ENCODE data around the gene GPR156. TPM values are rescaled to one million over a fixed set of nuclear protein-coding genes. Genes with fewer than 3 reads are reported as not detected.

Gene GPR156
- total RNA-seq, 2 donors from 2014 or later: 1.1 to 1.2 TPM

DNA sequence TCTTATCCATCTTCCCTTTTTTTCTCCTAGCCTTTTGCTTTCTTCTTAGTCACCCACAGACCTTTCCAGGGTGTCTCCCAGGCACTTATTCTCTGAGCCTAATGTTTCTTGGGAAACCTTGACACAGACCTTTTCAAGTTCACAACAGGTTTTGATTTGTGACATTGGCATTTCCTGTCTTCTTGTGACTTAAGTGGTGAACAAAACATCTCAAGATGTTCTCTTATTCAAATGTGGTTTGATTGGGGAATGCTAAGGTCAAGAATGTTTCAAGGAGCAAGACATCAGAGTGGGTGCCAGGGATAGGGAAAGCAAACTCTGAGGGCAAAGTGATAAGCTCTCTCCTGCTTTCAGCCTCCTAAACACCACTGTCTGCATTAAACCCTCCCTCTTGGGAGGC, 122.6 kb downstream of the GPR156 start:
- H3K27ac ChIP-seq (ENCODE audit: low read depth, low read length): no peak overlapping the region
- no peak for DNase-seq
- no peak overlapping the region for H3K4me3 Mint-ChIP-seq
- no peaks in the 10 kb centered on the region for H3K36me3 ChIP-seq (ENCODE audit: control insufficient read depth, insufficient read depth, low read length)
- H3K9ac ChIP-seq (ENCODE audit: extremely low read depth, low read length, poor library complexity, severe bottlenecking): no peak overlapping the region
- no peaks in the 10 kb centered on the region for H3K9me3 ChIP-seq (ENCODE audit: control insufficient read depth, low read length)
- H3K36me3 Mint-ChIP-seq (ENCODE audit: low read depth): no peaks in the 10 kb centered on the region
- H3K27me3 Mint-ChIP-seq (ENCODE audit: insufficient read depth): no peaks in the 10 kb centered on the region
- H3K9me3 Mint-ChIP-seq: no peaks in the 10 kb centered on the region
- H3K4me1 Mint-ChIP-seq: peaks cover 21% of the 10 kb centered on the region
- H3K27me3 ChIP-seq (ENCODE audit: control insufficient read depth, insufficient read depth, low read length, poor library complexity, severe bottlenecking): no peaks in the 10 kb centered on the region
- TF ChIP-seq, protein P1, sequence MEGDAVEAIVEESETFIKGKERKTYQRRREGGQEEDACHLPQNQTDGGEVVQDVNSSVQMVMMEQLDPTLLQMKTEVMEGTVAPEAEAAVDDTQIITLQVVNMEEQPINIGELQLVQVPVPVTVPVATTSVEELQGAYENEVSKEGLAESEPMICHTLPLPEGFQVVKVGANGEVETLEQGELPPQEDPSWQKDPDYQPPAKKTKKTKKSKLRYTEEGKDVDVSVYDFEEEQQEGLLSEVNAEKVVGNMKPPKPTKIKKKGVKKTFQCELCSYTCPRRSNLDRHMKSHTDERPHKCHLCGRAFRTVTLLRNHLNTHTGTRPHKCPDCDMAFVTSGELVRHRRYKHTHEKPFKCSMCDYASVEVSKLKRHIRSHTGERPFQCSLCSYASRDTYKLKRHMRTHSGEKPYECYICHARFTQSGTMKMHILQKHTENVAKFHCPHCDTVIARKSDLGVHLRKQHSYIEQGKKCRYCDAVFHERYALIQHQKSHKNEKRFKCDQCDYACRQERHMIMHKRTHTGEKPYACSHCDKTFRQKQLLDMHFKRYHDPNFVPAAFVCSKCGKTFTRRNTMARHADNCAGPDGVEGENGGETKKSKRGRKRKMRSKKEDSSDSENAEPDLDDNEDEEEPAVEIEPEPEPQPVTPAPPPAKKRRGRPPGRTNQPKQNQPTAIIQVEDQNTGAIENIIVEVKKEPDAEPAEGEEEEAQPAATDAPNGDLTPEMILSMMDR (conservative IDR thresholded peaks at IDR 0.05): no peak
- H3K4me3 ChIP-seq (ENCODE audit: low read length): no peak overlapping the region
- H3K4me1 ChIP-seq (ENCODE audit: control insufficient read depth, insufficient read depth, low read length): no peaks in the 10 kb centered on the region
- H3K27ac Mint-ChIP-seq: no peak overlapping the region

DNA sequence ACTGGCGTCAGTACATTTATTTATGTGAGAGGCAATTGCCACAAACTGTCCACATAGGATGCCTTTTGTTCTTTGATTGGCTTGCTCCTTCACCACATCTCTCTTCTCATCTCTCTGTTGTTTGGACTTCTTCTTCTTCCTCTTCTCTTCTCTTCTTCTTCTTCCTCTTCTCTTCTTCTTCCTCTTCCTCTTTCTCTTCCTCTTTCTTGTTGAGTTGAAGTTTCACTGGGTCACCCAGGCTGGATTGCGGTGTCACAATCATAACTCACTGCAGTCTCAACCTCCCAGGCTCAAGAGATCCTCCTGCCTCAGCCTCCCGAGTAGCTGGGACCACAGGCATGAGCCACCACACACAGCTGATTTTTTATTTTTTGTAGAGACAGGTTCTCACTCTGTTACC, 123.1 kb downstream of the GPR156 start:
- TF ChIP-seq, protein P1 (conservative IDR thresholded peaks at IDR 0.05): no peak
- Mint-ChIP-seq H3K9me3 (no peaks in the 10 kb centered on the region), H3K27ac (no peak overlapping the region), H3K27me3 (ENCODE audit: insufficient read depth) (no peaks in the 10 kb centered on the region), H3K36me3 (ENCODE audit: low read depth) (no peaks in the 10 kb centered on the region), H3K4me1 (peaks cover 21% of the 10 kb centered on the region), H3K4me3 (no peak overlapping the region)
- no peaks in the 10 kb centered on the region for H3K9me3 ChIP-seq (ENCODE audit: control insufficient read depth, low read length)
- no peaks in the 10 kb centered on the region for H3K27me3 ChIP-seq (ENCODE audit: control insufficient read depth, insufficient read depth, low read length, poor library complexity, severe bottlenecking)
- H3K9ac ChIP-seq (ENCODE audit: extremely low read depth, low read length, poor library complexity, severe bottlenecking): no peak overlapping the region
- no peaks in the 10 kb centered on the region for H3K36me3 ChIP-seq (ENCODE audit: control insufficient read depth, insufficient read depth, low read length)
- H3K27ac ChIP-seq (ENCODE audit: low read depth, low read length): no peak overlapping the region
- WGBS, 2 experiments (ENCODE audit: insufficient coverage in 1 of 2, insufficient read length in 1 of 2): 90 to 95% methylated on average over 2 to 3 of the region's 3 CpGs
- H3K4me1 ChIP-seq (ENCODE audit: control insufficient read depth, insufficient read depth, low read length): no peaks in the 10 kb centered on the region
- no peak overlapping the region for H3K4me3 ChIP-seq (ENCODE audit: low read length)
- DNase-seq: no peak

DNA sequence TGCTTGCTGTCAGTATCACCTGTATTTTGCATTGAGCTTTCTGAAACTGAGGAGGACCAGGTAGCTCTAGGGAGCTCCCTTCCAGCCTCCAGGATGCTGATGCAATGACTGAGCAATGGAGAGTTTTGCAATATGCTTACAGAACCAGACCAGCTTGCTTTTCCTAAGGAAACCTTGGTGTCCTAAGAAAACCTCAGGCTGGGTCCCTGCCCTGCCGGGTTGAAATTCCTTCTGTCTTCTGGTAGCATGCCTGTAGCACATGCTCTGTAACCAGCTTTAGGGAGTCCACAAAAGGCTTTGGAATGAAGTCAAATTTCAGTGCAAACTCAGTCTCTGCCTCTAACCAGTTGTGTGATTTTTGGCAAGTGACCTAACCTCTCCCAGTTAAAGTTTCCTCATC, 125.0 kb downstream of the GPR156 start:
- no peak overlapping the region for H3K27ac Mint-ChIP-seq
- H3K27me3 Mint-ChIP-seq (ENCODE audit: insufficient read depth): no peaks in the 10 kb centered on the region
- Histone ChIP-seq H3K27me3 (ENCODE audit: control insufficient read depth, insufficient read depth, low read length, poor library complexity, severe bottlenecking) (no peaks in the 10 kb centered on the region), H3K36me3 (ENCODE audit: control insufficient read depth, insufficient read depth, low read length) (no peaks in the 10 kb centered on the region), H3K27ac (ENCODE audit: low read depth, low read length) (no peak overlapping the region), H3K9me3 (ENCODE audit: control insufficient read depth, low read length) (peaks cover 15% of the 10 kb centered on the region), H3K4me1 (ENCODE audit: control insufficient read depth, insufficient read depth, low read length) (no peaks in the 10 kb centered on the region), H3K9ac (ENCODE audit: extremely low read depth, low read length, poor library complexity, severe bottlenecking) (no peak overlapping the region), H3K4me3 (ENCODE audit: low read length) (no peak overlapping the region)
- TF ChIP-seq, protein P1 (conservative IDR thresholded peaks at IDR 0.05): no peak
- H3K4me1 Mint-ChIP-seq: peaks cover 21% of the 10 kb centered on the region
- peaks cover 12% of the 10 kb centered on the region for H3K9me3 Mint-ChIP-seq
- 90% methylated on average over 1 of the region's 1 CpG for WGBS, 2 experiments (ENCODE audit: insufficient coverage in 1 of 2, insufficient read length in 1 of 2)
- peaks cover 3% of the 10 kb centered on the region for H3K36me3 Mint-ChIP-seq (ENCODE audit: low read depth)
- no peak overlapping the region for H3K4me3 Mint-ChIP-seq
- no peak for DNase-seq

All from endodermal cell (in vitro differentiated cells).